Sigmoid colon (tissue), 7 donors: Measurements from ENCODE around the gene S100A6. TPM values are rescaled to one million over a fixed set of nuclear protein-coding genes. Genes with fewer than 3 reads are reported as not detected.

Source experiments
- DNase-seq: peaks from one replicate; pipeline ENCODE4 v3.0.0-alpha.2; 2019
- H3K27ac ChIP-seq, 4 donors: fragments of 200-600 bp; sonication (generic); one replicate each; pipeline ENCODE4 v1.5.1; 2016 to 2019; ENCODE audit warnings: mild to moderate bottlenecking in 1 of 4
- H3K27me3 ChIP-seq, 3 donors: fragments of 200-600 bp; sonication (generic); one replicate each; pipeline ENCODE4 v1.5.1; 2019; ENCODE audit warnings: mild to moderate bottlenecking in 1 of 3
- H3K36me3 ChIP-seq, 4 donors: fragments of 200-600 bp; sonication (generic); one replicate each; pipeline ENCODE4 v1.5.1; 2016 to 2019
- H3K4me1 ChIP-seq, 4 donors: fragments of 200-600 bp; sonication (generic); one replicate each; pipeline ENCODE4 v1.5.1; 2017 to 2019
- H3K4me3 ChIP-seq, 4 donors: fragments of 200-600 bp; sonication (generic); one replicate each; pipeline ENCODE4 v1.5.1; 2017 to 2019; ENCODE audit warnings: mild to moderate bottlenecking in 2 of 4, moderate library complexity in 1 of 4
- H3K9me3 ChIP-seq, 4 donors: fragments of 200-600 bp in 3 of 4; sonication (generic) in 3 of 4; one replicate each; pipeline versions ENCODE4 v1.5.1 to v1.6.1; 2013 to 2019
- CTCF ChIP-seq, 4 experiments: fragments of 450-650 bp in 3 of 4; fragments of 200-600 bp in 1 of 4; IDR thresholded peaks; one replicate each; pipeline ENCODE4 v1.5.1; 2016 to 2019; ENCODE audit warnings: antibody characterized with exemption in 4 of 4, mild to moderate bottlenecking in 3 of 4, moderate library complexity in 2 of 4
- EP300 ChIP-seq, 4 donors: sonication (generic); formaldehyde crosslinking; IDR thresholded peaks; one replicate each; pipeline ENCODE4 v1.6.1; 2017; ENCODE audit warnings: antibody characterized with exemption in 4 of 4
- POLR2A ChIP-seq, 2 donors: fragments of 450-650 bp; IDR thresholded peaks; one replicate each; pipeline ENCODE4 v1.6.1; 2016; ENCODE audit warnings: antibody characterized with exemption in 2 of 2, mild to moderate bottlenecking in 2 of 2, moderate library complexity in 2 of 2
- POLR2AphosphoS5 ChIP-seq, 4 donors: sonication (generic); formaldehyde crosslinking; IDR thresholded peaks; one replicate each; pipeline ENCODE4 v1.6.1; 2017; ENCODE audit warnings: antibody characterized with exemption in 4 of 4
- WGBS, 2 donors: extraction: QIAGEN DNeasy Blood & Tissue Kit; methylation state at CpG; one replicate each; pipeline ENCODE4 v1.1.7; 2013; 5-methylcytosine and 5-hydroxymethylcytosine counted together
- intact Hi-C: fragments of 100-400 bp; cut with DNase I; formaldehyde crosslinking; loops from one replicate; pipeline ENCODE4 v1.15.1; 2023
- polyA plus RNA-seq, 3 donors: library from polyadenylated mRNA; stranded (reverse); fragments of 200-250 nt; gene quantifications; one replicate each; pipeline ENCODE4 v1.2.3, GENCODE V29; 2013
- total RNA-seq, 4 donors: library from RNA; depleted of rRNA; stranded (reverse); fragments of >200 nt; gene quantifications; one replicate each; pipeline ENCODE4 v1.1.0, GENCODE V29; 2016
- donor health status: healthy with polysubstance abuse.
- donor health status: Bipolar disorder and iron deficiency.
- donor health status: healthy.

The S100A6 gene
- total and polyA plus RNA-seq, 7 donors: 445 to 7,223 (median 1,159) TPM

GRCh38 chr1:153519242-153519641, 16.5 kb downstream of the S100A6 start:
- intact Hi-C loops: no loop called here

GRCh38 chr1:153515504-153516394, 20.0 kb downstream of the S100A6 start:
- Histone ChIP-seq H3K27me3 (no peaks in the 10 kb centered on the region), H3K27ac (no peak overlapping the region), H3K4me3 (no peak overlapping the region), H3K36me3 (no peaks in the 10 kb centered on the region), H3K4me1 (peaks cover 0 to 4% (median 2%) of the 10 kb centered on the region in 4 donors), H3K9me3 (no peaks in the 10 kb centered on the region)
- 24 to 49% methylated on average over 8 of the region's 8 CpGs for WGBS, 2 donors
- intact Hi-C loops: no loop called here
- TF ChIP-seq CTCF (IDR thresholded peaks at IDR 0.05): no peak
- no peak for TF ChIP-seq POLR2A (IDR thresholded peaks at IDR 0.05)
- no peak for TF ChIP-seq EP300 (IDR thresholded peaks at IDR 0.05)
- TF ChIP-seq POLR2AphosphoS5 (IDR thresholded peaks at IDR 0.05): no peak
- no peak for DNase-seq

More at GRCh38 chr1:153519242-153519641, 16.5 kb downstream of the S100A6 start:
- WGBS, 2 donors: 80 to 90% methylated on average over 3 of the region's 3 CpGs
- H3K27me3 ChIP-seq: no peaks in the 10 kb centered on the region
- H3K4me1 ChIP-seq: no peaks in the 10 kb centered on the region
- H3K9me3 ChIP-seq: no peaks in the 10 kb centered on the region
- no peak overlapping the region for H3K27ac ChIP-seq
- H3K4me3 ChIP-seq: no peak overlapping the region
- TF ChIP-seq POLR2A (IDR thresholded peaks at IDR 0.05) (no peak), POLR2AphosphoS5 (IDR thresholded peaks at IDR 0.05) (no peak)
- DNase-seq: peak; percentile 22
- H3K36me3 ChIP-seq: no peaks in the 10 kb centered on the region

GRCh38 chr1:153513666-153514065, 22.1 kb downstream of the S100A6 start:
- intact Hi-C loops: loop anchor here (5.0 kb wide), 2 partner anchors 104 to 239 kb away; partner anchors contain the start of gene S100A14
- Histone ChIP-seq H3K36me3 (no peaks in the 10 kb centered on the region), H3K4me3 (no peak overlapping the region), H3K4me1 (peaks cover 0 to 6% (median 2%) of the 10 kb centered on the region in 4 donors), H3K27me3 (no peaks in the 10 kb centered on the region), H3K27ac (no peak overlapping the region), H3K9me3 (no peaks in the 10 kb centered on the region)
- no peak for TF ChIP-seq POLR2A (IDR thresholded peaks at IDR 0.05)
- TF ChIP-seq POLR2AphosphoS5 (IDR thresholded peaks at IDR 0.05): no peak
- no peak for TF ChIP-seq EP300 (IDR thresholded peaks at IDR 0.05)
- no peak for TF ChIP-seq CTCF (IDR thresholded peaks at IDR 0.05)
- no peak for DNase-seq
- 93 to 95% methylated on average over 7 of the region's 7 CpGs for WGBS, 2 donors

GRCh38 chr1:153513023-153513422, 22.8 kb downstream of the S100A6 start:
- Histone ChIP-seq H3K36me3 (no peaks in the 10 kb centered on the region), H3K4me1 (peaks cover 0 to 10% (median 4%) of the 10 kb centered on the region in 4 donors), H3K9me3 (no peaks in the 10 kb centered on the region), H3K4me3 (no peak overlapping the region), H3K27ac (no peak overlapping the region), H3K27me3 (no peaks in the 10 kb centered on the region)
- WGBS, 2 donors: 44 to 67% methylated on average over 3 of the region's 3 CpGs
- no peak for TF ChIP-seq POLR2A (IDR thresholded peaks at IDR 0.05)
- no peak for TF ChIP-seq EP300 (IDR thresholded peaks at IDR 0.05)
- no peak for TF ChIP-seq CTCF (IDR thresholded peaks at IDR 0.05)
- TF ChIP-seq POLR2AphosphoS5 (IDR thresholded peaks at IDR 0.05): no peak
- no peak for DNase-seq
- intact Hi-C loops: loop anchor here (5.0 kb wide), 2 partner anchors 104 to 239 kb away; partner anchors contain the start of gene S100A14

GRCh38 chr1:153510984-153511410, 24.8 kb downstream of the S100A6 start:
- H3K27ac ChIP-seq: peak overlapping the region in 2 of 4 donors; percentile 4 to 38
- intact Hi-C loops: loop anchor here (1.0 to 5.0 kb wide), 4 partner anchors 22 to 241 kb away; partner anchors contain the start of gene S100A14
- DNase-seq: peak; percentile 88

More at GRCh38 chr1:153510984-153511410, 24.8 kb downstream of the S100A6 start:
- WGBS, 2 donors: 1% methylated on average over 7 of the region's 7 CpGs
- Histone ChIP-seq H3K9me3 (no peaks in the 10 kb centered on the region), H3K4me3 (no peak overlapping the region), H3K36me3 (no peaks in the 10 kb centered on the region), H3K4me1 (peaks cover 0 to 31% (median 25%) of the 10 kb centered on the region in 4 donors), H3K27me3 (no peaks in the 10 kb centered on the region)
- TF ChIP-seq CTCF (IDR thresholded peaks at IDR 0.05) (peak; percentile 80 to 91 (median 88)), POLR2AphosphoS5 (IDR thresholded peaks at IDR 0.05) (peak in 2 of 4 donors; percentile 11 to 37), EP300 (IDR thresholded peaks at IDR 0.05) (no peak)
